Brain microvascular endothelial cell (primary cell): ENCODE results near the gene LIN9.
"Not testable (repeated sequence)": the region's sequence is repeated elsewhere in the genome, so short reads cannot be mapped to it uniquely, and the experiment has no call there.

Source experiments
- DNase-seq: peaks from one replicate; pipeline ENCODE4 v3.0.0-alpha.2; 2020
- H3K27ac ChIP-seq: fragments of 250-450 bp; sonication (Bioruptor Pico); 2 replicates; pipeline ENCODE4 v1.5.1; 2020; ENCODE audit warnings: mild to moderate bottlenecking, moderate library complexity
- H3K27me3 ChIP-seq: fragments of 250-450 bp; sonication (Bioruptor Pico); replicated peaks from 2 replicates; pipeline ENCODE4 v1.5.1; 2020; ENCODE audit warnings: mild to moderate bottlenecking
- H3K36me3 ChIP-seq: fragments of 250-450 bp; sonication (Bioruptor Pico); replicated peaks from 2 replicates; pipeline ENCODE4 v1.5.1; 2020; ENCODE audit warnings: mild to moderate bottlenecking
- H3K4me3 ChIP-seq: 2 replicates; pipeline ENCODE4 v1.5.1; 2011; ENCODE audit warnings: low read depth, mild to moderate bottlenecking, control low read depth, low read length, moderate library complexity
- in situ Hi-C: cut with HindIII; loops from 2 replicates; pipeline ENCODE4 v1.10.0; 2017; ENCODE audit warnings: low sequenced_read_pairs, low pct_ligation_motif_present
- TF ChIP-seq, protein P1 (sequence below): IDR thresholded peaks from 2 replicates; pipeline ENCODE4 v1.5.1; 2011; ENCODE audit warnings: low read depth, mild to moderate bottlenecking, moderate library complexity, low read length, control low read depth, inconsistent platforms; ENCODE audit errors: missing control alignments

LIN9 gene

DNA sequence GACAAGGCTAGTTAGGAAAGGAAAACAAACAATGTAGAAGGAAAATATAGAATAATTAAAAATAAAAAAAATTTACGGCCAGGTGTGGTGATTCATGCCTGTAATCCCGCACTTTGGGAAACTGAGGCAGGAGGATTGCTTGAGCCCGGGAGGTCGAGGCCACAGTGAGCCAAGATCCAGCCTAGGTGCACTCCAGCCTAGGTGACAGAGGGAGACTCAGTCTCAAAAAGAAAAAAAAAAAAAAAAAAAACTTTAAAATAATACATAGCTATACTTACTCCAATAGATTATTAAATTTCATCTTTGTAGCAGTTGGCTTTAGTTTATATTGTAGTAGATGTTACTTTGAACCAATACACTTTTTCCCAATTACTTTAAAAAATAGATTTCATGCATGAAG is 32.0 kb downstream of the LIN9 start:
- in situ Hi-C loops: no loop called here
- DNase-seq: no peak
- H3K27me3 ChIP-seq: no peaks in the 10 kb centered on the region
- H3K4me3 ChIP-seq: no peak overlapping the region
- H3K36me3 ChIP-seq: no peaks in the 10 kb centered on the region
- H3K27ac ChIP-seq: no peak overlapping the region
- TF ChIP-seq, protein P1, sequence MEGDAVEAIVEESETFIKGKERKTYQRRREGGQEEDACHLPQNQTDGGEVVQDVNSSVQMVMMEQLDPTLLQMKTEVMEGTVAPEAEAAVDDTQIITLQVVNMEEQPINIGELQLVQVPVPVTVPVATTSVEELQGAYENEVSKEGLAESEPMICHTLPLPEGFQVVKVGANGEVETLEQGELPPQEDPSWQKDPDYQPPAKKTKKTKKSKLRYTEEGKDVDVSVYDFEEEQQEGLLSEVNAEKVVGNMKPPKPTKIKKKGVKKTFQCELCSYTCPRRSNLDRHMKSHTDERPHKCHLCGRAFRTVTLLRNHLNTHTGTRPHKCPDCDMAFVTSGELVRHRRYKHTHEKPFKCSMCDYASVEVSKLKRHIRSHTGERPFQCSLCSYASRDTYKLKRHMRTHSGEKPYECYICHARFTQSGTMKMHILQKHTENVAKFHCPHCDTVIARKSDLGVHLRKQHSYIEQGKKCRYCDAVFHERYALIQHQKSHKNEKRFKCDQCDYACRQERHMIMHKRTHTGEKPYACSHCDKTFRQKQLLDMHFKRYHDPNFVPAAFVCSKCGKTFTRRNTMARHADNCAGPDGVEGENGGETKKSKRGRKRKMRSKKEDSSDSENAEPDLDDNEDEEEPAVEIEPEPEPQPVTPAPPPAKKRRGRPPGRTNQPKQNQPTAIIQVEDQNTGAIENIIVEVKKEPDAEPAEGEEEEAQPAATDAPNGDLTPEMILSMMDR: no peak

GRCh38 chr1:226276077-226276682 is 32.8 kb downstream of the LIN9 start:
- H3K4me3 ChIP-seq: no peak overlapping the region
- TF ChIP-seq, protein P1: no peak
- in situ Hi-C loops: no loop called here
- no peaks in the 10 kb centered on the region for H3K27me3 ChIP-seq
- no peak for DNase-seq
- H3K36me3 ChIP-seq: no peaks in the 10 kb centered on the region
- no peak overlapping the region for H3K27ac ChIP-seq

DNA sequence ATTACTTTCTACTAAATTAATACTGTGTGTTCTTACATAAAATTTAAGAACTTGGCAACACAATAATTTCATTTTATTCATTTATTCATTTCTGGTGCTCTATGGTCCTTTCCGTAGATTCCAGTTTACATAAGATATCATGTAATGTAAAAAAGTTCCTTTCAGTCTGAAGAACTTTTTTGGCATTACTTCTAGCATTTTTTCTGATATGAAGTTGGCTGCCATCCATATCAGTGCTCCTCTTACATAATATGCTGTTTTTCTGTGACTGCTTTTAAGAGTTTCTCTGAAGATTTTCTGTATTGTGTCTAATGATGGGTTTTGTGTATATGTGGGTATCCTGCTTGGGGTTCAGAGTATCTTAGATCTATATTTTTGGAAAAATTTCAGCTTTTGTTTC is 34.8 kb downstream of the LIN9 start:
- peak; percentile 10 for DNase-seq
- H3K27ac ChIP-seq: no peak overlapping the region
- TF ChIP-seq, protein P1: no peak
- no peak overlapping the region for H3K4me3 ChIP-seq
- H3K36me3 ChIP-seq: no peaks in the 10 kb centered on the region
- no peaks in the 10 kb centered on the region for H3K27me3 ChIP-seq
- in situ Hi-C loops: no loop called here

GRCh38 chr1:226272233-226272902 is 36.6 kb downstream of the LIN9 start:
- in situ Hi-C loops: not testable (repeated sequence)

DNA sequence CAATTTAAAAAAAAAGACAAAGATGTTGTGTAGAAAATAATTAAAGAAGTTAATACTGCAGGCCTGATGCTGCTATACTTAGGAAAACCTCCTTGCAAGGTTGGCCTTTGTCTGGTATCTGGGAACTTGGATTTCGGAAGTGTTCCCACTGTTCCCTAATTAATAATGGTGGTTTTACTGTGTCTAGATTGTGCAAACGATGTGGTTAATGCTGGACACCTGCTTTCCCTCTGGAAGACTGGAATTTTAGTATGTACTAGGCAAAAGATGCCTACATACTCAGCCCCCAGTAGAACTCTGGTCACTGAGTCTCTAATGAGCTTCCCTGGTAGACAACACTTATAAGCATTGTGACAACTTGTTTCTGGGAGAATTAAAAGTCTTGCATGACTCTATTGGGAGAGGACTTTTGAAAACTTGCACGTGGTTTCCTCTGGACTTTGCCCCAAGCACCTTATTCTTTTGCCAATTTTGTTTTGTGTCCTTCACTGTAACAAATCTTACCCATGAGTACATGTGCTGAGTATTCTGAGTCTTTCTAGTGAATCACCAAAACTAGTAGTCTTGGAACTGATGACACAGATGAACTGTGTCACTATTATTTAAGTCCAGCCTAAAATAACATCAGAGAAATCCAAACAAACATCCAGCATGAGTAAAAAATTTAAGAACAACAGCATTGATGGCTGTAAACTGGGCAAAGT is 40.4 kb downstream of the LIN9 start:
- H3K27ac ChIP-seq: no peak overlapping the region
- in situ Hi-C loops: no loop called here
- no peak for DNase-seq
- H3K36me3 ChIP-seq: no peaks in the 10 kb centered on the region
- H3K4me3 ChIP-seq: no peak overlapping the region
- TF ChIP-seq, protein P1: no peak
- H3K27me3 ChIP-seq: no peaks in the 10 kb centered on the region

More at GRCh38 chr1:226272233-226272902, 36.6 kb downstream of the LIN9 start:
- H3K27me3 ChIP-seq, H3K27ac ChIP-seq, H3K4me3 ChIP-seq, H3K36me3 ChIP-seq: not testable (repeated sequence)
- peak; percentile 49 for DNase-seq

DNA sequence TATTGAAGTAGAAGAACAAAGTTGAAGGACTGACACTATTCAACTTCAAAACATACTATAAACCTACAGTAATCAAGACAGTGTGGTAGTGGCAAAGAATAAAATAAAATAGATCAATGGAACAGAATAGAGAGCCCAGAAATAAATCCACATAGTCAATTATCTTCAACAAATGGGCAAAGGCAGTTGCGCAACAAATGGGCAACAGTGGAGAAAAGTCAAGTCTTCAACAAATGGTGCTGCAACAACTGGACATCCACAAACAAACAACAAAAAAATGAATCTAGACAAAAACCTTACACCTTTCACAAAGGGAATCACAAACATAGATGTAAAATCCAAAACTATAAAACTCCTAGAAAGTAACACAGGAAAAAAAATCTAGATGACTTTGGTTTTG is 47.1 kb downstream of the LIN9 start:
- Histone ChIP-seq H3K27me3 (no peaks in the 10 kb centered on the region), H3K4me3 (no peak overlapping the region), H3K36me3 (no peaks in the 10 kb centered on the region), H3K27ac (no peak overlapping the region)
- DNase-seq: no peak
- TF ChIP-seq, protein P1: no peak
- in situ Hi-C loops: no loop called here
